Activated naive CD8-positive, alpha-beta T cell treated with anti-CD3 and anti-CD28 coated beads for 36 hours (primary cell): ENCODE results near the gene UBXN7. TPM values are rescaled to one million over a fixed set of nuclear protein-coding genes. Genes with fewer than 3 reads are reported as not detected.
"Not testable (repeated sequence)": the region's sequence is repeated elsewhere in the genome, so short reads cannot be mapped to it uniquely, and the experiment has no call there.

Source experiments
- DNase-seq: peaks from one replicate; pipeline ENCODE4 v3.0.0; 2021
- H3K27ac Mint-ChIP-seq: one replicate; pipeline ENCODE4 v1.8.0; 2022; ENCODE audit warnings: mild to moderate bottlenecking, moderate library complexity, mixed read lengths
- H3K27me3 Mint-ChIP-seq: one replicate; pipeline ENCODE4 v1.8.0; 2022; ENCODE audit warnings: mild to moderate bottlenecking, mixed read lengths
- H3K36me3 Mint-ChIP-seq: one replicate; pipeline ENCODE4 v1.8.0; 2021; ENCODE audit warnings: mild to moderate bottlenecking, mixed read lengths
- H3K4me1 Mint-ChIP-seq: one replicate; pipeline ENCODE4 v1.8.0; 2021; ENCODE audit warnings: mixed read lengths
- H3K4me3 Mint-ChIP-seq: one replicate; pipeline ENCODE4 v1.8.0; 2022; ENCODE audit warnings: mild to moderate bottlenecking, moderate library complexity, mixed read lengths
- H3K9me3 Mint-ChIP-seq: one replicate; pipeline ENCODE4 v1.8.0; 2022; ENCODE audit warnings: mixed read lengths
- total RNA-seq, 2 experiments: library from RNA; stranded (reverse); gene quantifications; one replicate each; pipeline ENCODE4 v1.2.3, GENCODE V29; 2021

Gene UBXN7
- total RNA-seq, 2 experiments from 2014 or later, result 52.7 to 57.5 TPM

GRCh38 chr3:196354132-196354531 is 78.1 kb downstream of the UBXN7 start:
- no peaks in the 10 kb centered on the region for H3K27me3 Mint-ChIP-seq
- no peak overlapping the region for H3K27ac Mint-ChIP-seq
- peaks cover 20% of the 10 kb centered on the region for H3K36me3 Mint-ChIP-seq
- no peak for DNase-seq
- peaks cover 3% of the 10 kb centered on the region for H3K4me1 Mint-ChIP-seq
- H3K9me3 Mint-ChIP-seq, result no peaks in the 10 kb centered on the region
- H3K4me3 Mint-ChIP-seq, result no peak overlapping the region

GRCh38 chr3:196351541-196351940 is 80.7 kb downstream of the UBXN7 start:
- Mint-ChIP-seq H3K4me1 (no peaks in the 10 kb centered on the region), H3K9me3 (no peaks in the 10 kb centered on the region), H3K27ac (no peak overlapping the region), H3K27me3 (no peaks in the 10 kb centered on the region), H3K36me3 (peaks cover 16% of the 10 kb centered on the region), H3K4me3 (no peak overlapping the region)
- no peak for DNase-seq

GRCh38 chr3:196350067-196350466 is 82.2 kb downstream of the UBXN7 start:
- Mint-ChIP-seq H3K4me3 (no peak overlapping the region), H3K9me3 (no peaks in the 10 kb centered on the region), H3K27ac (no peak overlapping the region), H3K4me1 (peaks cover under 1% of the 10 kb centered on the region), H3K36me3 (peaks cover 15% of the 10 kb centered on the region), H3K27me3 (no peaks in the 10 kb centered on the region)
- no peak for DNase-seq

- no peaks in the 10 kb centered on the region for H3K27me3 Mint-ChIP-seq
- H3K36me3 Mint-ChIP-seq, result peaks cover 14% of the 10 kb centered on the region
- no peak for DNase-seq
- no peak overlapping the region for H3K4me3 Mint-ChIP-seq
- H3K27ac Mint-ChIP-seq, result no peak overlapping the region
- H3K4me1 Mint-ChIP-seq, result peaks cover 6% of the 10 kb centered on the region
- H3K9me3 Mint-ChIP-seq, result no peaks in the 10 kb centered on the region
Observed at GRCh38 chr3:196348698-196349097, 83.5 kb downstream of the UBXN7 start.

GRCh38 chr3:196344663-196345062 is 87.6 kb downstream of the UBXN7 start:
- Mint-ChIP-seq H3K36me3 (peaks cover 14% of the 10 kb centered on the region), H3K9me3 (no peaks in the 10 kb centered on the region), H3K27ac (no peak overlapping the region), H3K4me1 (peaks cover 6% of the 10 kb centered on the region), H3K27me3 (peaks cover under 1% of the 10 kb centered on the region), H3K4me3 (no peak overlapping the region)
- no peak for DNase-seq

GRCh38 chr3:196343917-196344316 is 88.3 kb downstream of the UBXN7 start:
- H3K27me3 Mint-ChIP-seq, H3K4me1 Mint-ChIP-seq, H3K4me3 Mint-ChIP-seq, H3K27ac Mint-ChIP-seq, H3K9me3 Mint-ChIP-seq, DNase-seq: not testable (repeated sequence)
- H3K36me3 Mint-ChIP-seq, result peaks cover 11% of the 10 kb centered on the region

- Mint-ChIP-seq H3K9me3 (no peaks in the 10 kb centered on the region), H3K27me3 (peaks cover 3% of the 10 kb centered on the region), H3K36me3 (peaks cover 5% of the 10 kb centered on the region), H3K4me3 (no peak overlapping the region), H3K27ac (no peak overlapping the region), H3K4me1 (peaks cover 6% of the 10 kb centered on the region)
- DNase-seq, result no peak
Observed at GRCh38 chr3:196341137-196341536, 91.1 kb downstream of the UBXN7 start.

- no peaks in the 10 kb centered on the region for H3K9me3 Mint-ChIP-seq
Observed at GRCh38 chr3:196340466-196340865, 91.8 kb downstream of the UBXN7 start.

GRCh38 chr3:196339493-196340254 is 92.6 kb downstream of the UBXN7 start:
- DNase-seq, result no peak
- H3K9me3 Mint-ChIP-seq, result no peaks in the 10 kb centered on the region
- H3K4me3 Mint-ChIP-seq, result no peak overlapping the region
- H3K4me1 Mint-ChIP-seq, result peaks cover 1% of the 10 kb centered on the region
- H3K36me3 Mint-ChIP-seq, result no peaks in the 10 kb centered on the region
- H3K27ac Mint-ChIP-seq, result no peak overlapping the region
- peaks cover 3% of the 10 kb centered on the region for H3K27me3 Mint-ChIP-seq

More at GRCh38 chr3:196340466-196340865, 91.8 kb downstream of the UBXN7 start:
- Mint-ChIP-seq H3K4me1 (peaks cover 6% of the 10 kb centered on the region), H3K36me3 (peaks cover 2% of the 10 kb centered on the region), H3K27me3 (peaks cover 3% of the 10 kb centered on the region), H3K4me3 (no peak overlapping the region), H3K27ac (no peak overlapping the region)
- DNase-seq, result no peak

- no peaks in the 10 kb centered on the region for H3K36me3 Mint-ChIP-seq
- no peak overlapping the region for H3K27ac Mint-ChIP-seq
Observed at GRCh38 chr3:196339044-196339443, 93.2 kb downstream of the UBXN7 start.

GRCh38 chr3:196336319-196337145 is 95.7 kb downstream of the UBXN7 start:
- peaks cover 3% of the 10 kb centered on the region for H3K27me3 Mint-ChIP-seq
- no peaks in the 10 kb centered on the region for H3K4me1 Mint-ChIP-seq
- no peaks in the 10 kb centered on the region for H3K36me3 Mint-ChIP-seq
- H3K9me3 Mint-ChIP-seq, result no peaks in the 10 kb centered on the region
- no peak overlapping the region for H3K4me3 Mint-ChIP-seq
- H3K27ac Mint-ChIP-seq, result no peak overlapping the region
- no peak for DNase-seq

More at GRCh38 chr3:196339044-196339443, 93.2 kb downstream of the UBXN7 start:
- Mint-ChIP-seq H3K4me1 (no peaks in the 10 kb centered on the region), H3K4me3 (no peak overlapping the region), H3K9me3 (no peaks in the 10 kb centered on the region), H3K27me3 (peaks cover 3% of the 10 kb centered on the region)
- DNase-seq, result no peak

- no peaks in the 10 kb centered on the region for H3K36me3 Mint-ChIP-seq
- no peaks in the 10 kb centered on the region for H3K9me3 Mint-ChIP-seq
- H3K4me3 Mint-ChIP-seq, result no peak overlapping the region
- peaks cover 3% of the 10 kb centered on the region for H3K27me3 Mint-ChIP-seq
- H3K4me1 Mint-ChIP-seq, result no peaks in the 10 kb centered on the region
- no peak for DNase-seq
- H3K27ac Mint-ChIP-seq, result no peak overlapping the region
Observed at GRCh38 chr3:196335503-196335948, 96.7 kb downstream of the UBXN7 start.

- Mint-ChIP-seq H3K4me3 (no peak overlapping the region), H3K9me3 (no peaks in the 10 kb centered on the region), H3K27ac (no peak overlapping the region), H3K36me3 (no peaks in the 10 kb centered on the region), H3K27me3 (peaks cover 3% of the 10 kb centered on the region), H3K4me1 (no peaks in the 10 kb centered on the region)
- no peak for DNase-seq
Observed at GRCh38 chr3:196334982-196335381, 97.2 kb downstream of the UBXN7 start.

GRCh38 chr3:196332168-196332567 is 100.1 kb downstream of the UBXN7 start:
- no peak overlapping the region for H3K27ac Mint-ChIP-seq
- no peaks in the 10 kb centered on the region for H3K4me1 Mint-ChIP-seq
- H3K27me3 Mint-ChIP-seq, result no peaks in the 10 kb centered on the region
- H3K36me3 Mint-ChIP-seq, result no peaks in the 10 kb centered on the region
- H3K9me3 Mint-ChIP-seq, result no peaks in the 10 kb centered on the region
- DNase-seq, result no peak
- no peak overlapping the region for H3K4me3 Mint-ChIP-seq

GRCh38 chr3:196327405-196327804 is 104.8 kb downstream of the UBXN7 start:
- Mint-ChIP-seq H3K9me3 (no peaks in the 10 kb centered on the region), H3K27ac (no peak overlapping the region), H3K4me1 (no peaks in the 10 kb centered on the region), H3K36me3 (no peaks in the 10 kb centered on the region), H3K4me3 (no peak overlapping the region), H3K27me3 (no peaks in the 10 kb centered on the region)
- DNase-seq, result no peak
